ENCODE results near the gene PPARG. TPM values are rescaled to one million over a fixed set of nuclear protein-coding genes. Genes with fewer than 3 reads are reported as not detected.

The PPARG gene
- total and polyA plus RNA-seq, 2 experiments from 2014 or later, result 0.15 to 0.42 TPM

DNA sequence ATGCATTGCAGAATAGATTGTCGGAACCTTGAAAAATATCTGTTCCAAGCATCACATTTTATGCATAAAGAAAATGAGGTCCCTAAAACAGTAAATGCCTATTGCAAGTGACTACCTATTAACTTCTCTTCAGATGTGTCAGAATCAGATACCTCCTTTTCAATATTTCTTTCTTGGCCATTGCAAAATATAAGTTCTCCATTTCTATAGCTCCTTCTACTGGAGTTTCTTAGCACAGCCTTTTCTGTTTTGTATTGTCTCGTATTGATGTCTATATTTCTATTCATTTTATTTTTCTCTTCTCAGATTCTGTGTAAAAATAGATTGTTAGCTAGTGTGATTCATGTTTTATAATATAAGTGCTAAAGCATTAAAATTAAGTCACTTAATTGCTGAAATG lies 63.4 kb downstream of the PPARG start (continued):
- TF ChIP-seq ZNF462 (CRISPR knock-in tag; IDR thresholded peaks at IDR 0.05) (no peak), POLR2AphosphoS5 (IDR thresholded peaks at IDR 0.05; ENCODE audit: low read depth) (no peak), STAT1 (IDR thresholded peaks at IDR 0.05; ENCODE audit: unreplicated experiment) (no peak), NANOG (IDR thresholded peaks at IDR 0.05; ENCODE audit: borderline replicate concordance) (no peak), ZNF114 (CRISPR knock-in tag; IDR thresholded peaks at IDR 0.05) (no peak)
- TF ChIP-seq, protein P1, sequence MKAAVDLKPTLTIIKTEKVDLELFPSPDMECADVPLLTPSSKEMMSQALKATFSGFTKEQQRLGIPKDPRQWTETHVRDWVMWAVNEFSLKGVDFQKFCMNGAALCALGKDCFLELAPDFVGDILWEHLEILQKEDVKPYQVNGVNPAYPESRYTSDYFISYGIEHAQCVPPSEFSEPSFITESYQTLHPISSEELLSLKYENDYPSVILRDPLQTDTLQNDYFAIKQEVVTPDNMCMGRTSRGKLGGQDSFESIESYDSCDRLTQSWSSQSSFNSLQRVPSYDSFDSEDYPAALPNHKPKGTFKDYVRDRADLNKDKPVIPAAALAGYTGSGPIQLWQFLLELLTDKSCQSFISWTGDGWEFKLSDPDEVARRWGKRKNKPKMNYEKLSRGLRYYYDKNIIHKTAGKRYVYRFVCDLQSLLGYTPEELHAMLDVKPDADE (IDR thresholded peaks at IDR 0.05), result no peak

- Mint-ChIP-seq H3K4me1 (peaks cover 5% of the 10 kb centered on the region; the same call in 2 of the 3 replicates), H3K9me3 (no peaks in the 10 kb centered on the region), H3K4me3 (no peak overlapping the region), H3K27me3 (ENCODE audit: insufficient read depth, low read depth, poor library complexity) (no peaks in the 10 kb centered on the region), H3K27ac (no peak overlapping the region), H3K36me3 (ENCODE audit: low read depth) (no peaks in the 10 kb centered on the region)
- H2AFZ ChIP-seq, result no peak overlapping the region
- H3K79me2 ChIP-seq (replicated peaks; ENCODE audit: insufficient read depth), result no peaks in the 10 kb centered on the region
- H3K4me3 ChIP-seq, result no peak overlapping the region
- TF ChIP-seq, protein P1 (IDR thresholded peaks at IDR 0.05), result no peak
- no peak for TF ChIP-seq EZH2phosphoT487 (IDR thresholded peaks at IDR 0.05; ENCODE audit: unreplicated experiment)
- no peak for TF ChIP-seq NANOG (IDR thresholded peaks at IDR 0.05; ENCODE audit: borderline replicate concordance)
- TF ChIP-seq JUNB (IDR thresholded peaks at IDR 0.05; ENCODE audit: unreplicated experiment), result no peak
- TF ChIP-seq, protein P2, sequence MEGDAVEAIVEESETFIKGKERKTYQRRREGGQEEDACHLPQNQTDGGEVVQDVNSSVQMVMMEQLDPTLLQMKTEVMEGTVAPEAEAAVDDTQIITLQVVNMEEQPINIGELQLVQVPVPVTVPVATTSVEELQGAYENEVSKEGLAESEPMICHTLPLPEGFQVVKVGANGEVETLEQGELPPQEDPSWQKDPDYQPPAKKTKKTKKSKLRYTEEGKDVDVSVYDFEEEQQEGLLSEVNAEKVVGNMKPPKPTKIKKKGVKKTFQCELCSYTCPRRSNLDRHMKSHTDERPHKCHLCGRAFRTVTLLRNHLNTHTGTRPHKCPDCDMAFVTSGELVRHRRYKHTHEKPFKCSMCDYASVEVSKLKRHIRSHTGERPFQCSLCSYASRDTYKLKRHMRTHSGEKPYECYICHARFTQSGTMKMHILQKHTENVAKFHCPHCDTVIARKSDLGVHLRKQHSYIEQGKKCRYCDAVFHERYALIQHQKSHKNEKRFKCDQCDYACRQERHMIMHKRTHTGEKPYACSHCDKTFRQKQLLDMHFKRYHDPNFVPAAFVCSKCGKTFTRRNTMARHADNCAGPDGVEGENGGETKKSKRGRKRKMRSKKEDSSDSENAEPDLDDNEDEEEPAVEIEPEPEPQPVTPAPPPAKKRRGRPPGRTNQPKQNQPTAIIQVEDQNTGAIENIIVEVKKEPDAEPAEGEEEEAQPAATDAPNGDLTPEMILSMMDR (conservative IDR thresholded peaks at IDR 0.05; ENCODE audit: low read depth in 2 of 2), result no peak
- no peak overlapping the region for H3K27ac ChIP-seq (ENCODE audit: low read depth)
- no peaks in the 10 kb centered on the region for H3F3A ChIP-seq (replicated peaks; ENCODE audit: low read depth)
- no peak for DNase-seq (ENCODE audit: low spot score)
- H3K27me3 ChIP-seq (ENCODE audit: insufficient read depth), result no peaks in the 10 kb centered on the region
- H3K4me2 ChIP-seq, result no peak overlapping the region
- no peak for ATAC-seq
- H3K4me1 ChIP-seq (ENCODE audit: insufficient read depth), result no peaks in the 10 kb centered on the region
- H3K36me3 ChIP-seq (ENCODE audit: insufficient read depth), result no peaks in the 10 kb centered on the region
- no peaks in the 10 kb centered on the region for H4K20me1 ChIP-seq (replicated peaks; ENCODE audit: insufficient read depth)
- H3K9me2 ChIP-seq (ENCODE audit: insufficient read depth), result no peaks in the 10 kb centered on the region
These were observed 63.9 kb downstream of the PPARG start for GRCh38 chr3:12352755-12353154.
